Adrenal gland (tissue), 12 donors: ENCODE data around the gene TTC8. TPM values are rescaled to one million over a fixed set of nuclear protein-coding genes. Genes with fewer than 3 reads are reported as not detected.
A peak's percentile ranks its signal among the peaks of the same experiment; 100 is the strongest.

Experiments
- DNase-seq, 7 donors: peaks; one replicate each; pipeline ENCODE4 v3.0.0-alpha.2; 2019 to 2020
- H3K27ac ChIP-seq, 5 donors: fragments of 200-600 bp; sonication (generic) in 4 of 5; 1 replicate in 3 of 5; 2 replicates in 2 of 5; pipeline versions ENCODE4 v1.5.1 to v1.8.0; 2016 to 2020; ENCODE audit warnings: mild to moderate bottlenecking in 1 of 5
- H3K27me3 ChIP-seq: fragments of 200-600 bp; 2 replicates; pipeline ENCODE4 v1.8.0; 2021
- H3K36me3 ChIP-seq, 2 donors: fragments of 200-600 bp; replicated peaks in 1 of 2; 1 replicate in 1 of 2; 2 replicates in 1 of 2; pipeline versions ENCODE4 v1.5.1 to v1.8.0; 2018 to 2022
- H3K4me1 ChIP-seq, 2 donors: fragments of 200-600 bp; replicated peaks in 1 of 2; 1 replicate in 1 of 2; 2 replicates in 1 of 2; pipeline versions ENCODE4 v1.5.1 to v1.8.0; 2018 to 2021
- H3K4me3 ChIP-seq, 4 donors: fragments of 200-600 bp; sonication (generic) in 3 of 4; one replicate each; pipeline ENCODE4 v1.5.1; 2016 to 2018
- H3K9me3 ChIP-seq, 3 donors: fragments of 200-600 bp; sonication (generic) in 1 of 3; replicated peaks in 1 of 3; 1 replicate in 2 of 3; 2 replicates in 1 of 3; pipeline versions ENCODE4 v1.5.1 to v1.8.0; 2016 to 2021
- CTCF ChIP-seq, 6 experiments: fragments of 450-650 bp in 4 of 6; fragments of 200-600 bp in 2 of 6; sonication (generic) in 1 of 6; IDR thresholded peaks; 1 replicate in 5 of 6; 2 replicates in 1 of 6; pipeline versions ENCODE4 v1.5.1 to v1.8.0; 2016 to 2021; ENCODE audit warnings: antibody characterized with exemption in 6 of 6, mild to moderate bottlenecking in 2 of 6, moderate library complexity in 1 of 6
- POLR2A ChIP-seq, 2 donors: fragments of 450-650 bp; IDR thresholded peaks; one replicate each; pipeline ENCODE4 v1.6.1; 2017; ENCODE audit warnings: antibody characterized with exemption in 2 of 2, mild to moderate bottlenecking in 2 of 2, moderate library complexity in 1 of 2
- WGBS, 4 donors: extraction: QIAGEN DNeasy Blood & Tissue Kit in 2 of 4; methylation state at CpG; one replicate each; pipeline versions ENCODE4 v1.1.5 to v1.1.7; 2013 to 2017; 5-methylcytosine and 5-hydroxymethylcytosine counted together
- intact Hi-C, 2 donors: fragments of 100-400 bp; cut with DNase I; formaldehyde crosslinking; loops; one replicate each; pipeline versions ENCODE4 v1.14.1 to v1.15.0; 2022 to 2023
- polyA plus RNA-seq, 3 donors: library from polyadenylated mRNA; stranded (reverse); fragments of 200-250 nt in 2 of 3; fragments of 350-450 nt in 1 of 3; fragmentation: Illumina TruSeq in 1 of 3; extraction: RNeasy Lipid Tissue Mini Kit (QIAGEN cat#74804) in 1 of 3; gene quantifications; one replicate each; pipeline ENCODE4 v1.2.3, GENCODE V29; 2013 to 2014
- total RNA-seq, 9 donors: library from RNA; depleted of rRNA in 4 of 9; stranded (reverse); fragments of >200 nt in 4 of 9; fragments of 120-200 nt in 1 of 9; fragmentation: NEBNext Ultra II Directional in 1 of 9; extraction: Animal tissue kit (Norgen Biotek cat#: 25700) in 1 of 9; gene quantifications; one replicate each; pipeline versions ENCODE4 v1.1.0 to v1.2.4, GENCODE V29; 2013 to 2023
- donor health status: healthy with polysubstance abuse.
- donor health status: Bipolar disorder and iron deficiency.
- donor health status: DM: yes; HTN: yes; CAD: no.
- donor health status: DM: no; HTN: no; CAD: no.
- donor health status: DM: no; HTN: no; CAD: no.
- donor health status: DM: yes; HTN: yes; CAD: no.

Gene TTC8
- total and polyA plus RNA-seq, 12 donors = 40.4 to 184 (median 68.3) TPM

- intact Hi-C loops = no loop called here
- WGBS, 4 donors = 50 to 59% (median 56%) methylated on average over 2 of the region's 2 CpGs
Measured at GRCh38 chr14:88821888-88822287, 2.6 kb upstream of the TTC8 start.

GRCh38 chr14:88823968-88824313 lies 510 bp upstream of the TTC8 start:
- no peaks in the 10 kb centered on the region for H3K36me3 ChIP-seq
- peak overlapping the region; percentile 72 to 94 (median 85) for H3K27ac ChIP-seq
- peak overlapping the region in 3 of 4 donors; percentile 39 to 81 (median 72) for H3K4me3 ChIP-seq
- H3K9me3 ChIP-seq = no peaks in the 10 kb centered on the region
- intact Hi-C loops = no loop called here
- TF ChIP-seq CTCF (IDR thresholded peaks at IDR 0.05) = no peak
- no peak for TF ChIP-seq POLR2A (IDR thresholded peaks at IDR 0.05)
- peaks cover 23 to 48% of the 10 kb centered on the region in 2 donors for H3K4me1 ChIP-seq
- H3K27me3 ChIP-seq = no peaks in the 10 kb centered on the region
- 4 to 10% (median 5%) methylated on average over 9 of the region's 9 CpGs for WGBS, 4 donors
- no peak for DNase-seq

More at GRCh38 chr14:88821888-88822287, 2.6 kb upstream of the TTC8 start:
- Histone ChIP-seq H3K4me1 (peaks cover 9 to 32% of the 10 kb centered on the region in 2 donors), H3K27me3 (no peaks in the 10 kb centered on the region), H3K4me3 (no peak overlapping the region), H3K36me3 (no peaks in the 10 kb centered on the region), H3K27ac (peak overlapping the region in 1 of 5 donors; percentile 4), H3K9me3 (no peaks in the 10 kb centered on the region)
- no peak for TF ChIP-seq CTCF (IDR thresholded peaks at IDR 0.05)
- no peak for TF ChIP-seq POLR2A (IDR thresholded peaks at IDR 0.05)
- DNase-seq = no peak

- intact Hi-C loops = no loop called here
- 5 to 7% (median 6%) methylated on average over 5 of the region's 5 CpGs for WGBS, 4 donors
Measured at GRCh38 chr14:88825078-88825458, 617 bp downstream of the TTC8 start.

GRCh38 chr14:88825503-88825902 lies 1.1 kb downstream of the TTC8 start:
- no peaks in the 10 kb centered on the region for H3K9me3 ChIP-seq
- peaks cover 33 to 48% of the 10 kb centered on the region in 2 donors for H3K4me1 ChIP-seq
- TF ChIP-seq POLR2A (IDR thresholded peaks at IDR 0.05) (peak; percentile 3 to 46), CTCF (IDR thresholded peaks at IDR 0.05) (no peak)
- no peaks in the 10 kb centered on the region for H3K36me3 ChIP-seq
- DNase-seq = peak in 1 of 7 donors; percentile 75
- 78 to 87% (median 84%) methylated on average over 9 of the region's 9 CpGs for WGBS, 4 donors
- peak overlapping the region in 1 of 4 donors; percentile 81 for H3K4me3 ChIP-seq
- intact Hi-C loops = no loop called here
- H3K27ac ChIP-seq = peak overlapping the region in 1 of 5 donors; percentile 94
- H3K27me3 ChIP-seq = no peaks in the 10 kb centered on the region

More at GRCh38 chr14:88825078-88825458, 617 bp downstream of the TTC8 start:
- Histone ChIP-seq H3K4me3 (peak overlapping the region; percentile 28 to 81 (median 70)), H3K9me3 (no peaks in the 10 kb centered on the region), H3K36me3 (no peaks in the 10 kb centered on the region), H3K27me3 (no peaks in the 10 kb centered on the region), H3K27ac (peak overlapping the region in 4 of 5 donors; percentile 85 to 94 (median 90)), H3K4me1 (peaks cover 29 to 51% of the 10 kb centered on the region in 2 donors)
- TF ChIP-seq CTCF (IDR thresholded peaks at IDR 0.05) (no peak), POLR2A (IDR thresholded peaks at IDR 0.05) (no peak)
- DNase-seq = no peak
